GM19193 (cell line): ENCODE measurements around the gene DDR2.

Experiments used
- POLR2A ChIP-seq: IDR thresholded peaks from 4 replicates; pipeline ENCODE4 v1.6.1; 2011; ENCODE audit not compliant: insufficient read depth, insufficient read length; ENCODE audit errors: extremely low read depth

Gene DDR2

GRCh38 chr1:162632217-162632666 is at the start of gene DDR2:
Gene DDR2 (plus strand): TSS chr1:162632464. CDS start chr1:162719064, 86,600 bp downstream.
- no peak for TF ChIP-seq POLR2A

GRCh38 chr1:162587347-162587746 is 44.9 kb upstream of the DDR2 start:
- TF ChIP-seq POLR2A: no peak

- no peak for TF ChIP-seq POLR2A
Measured at GRCh38 chr1:162587761-162588260, 44.5 kb upstream of the DDR2 start.

- no peak for TF ChIP-seq POLR2A
Measured at GRCh38 chr1:162590101-162590500, 42.2 kb upstream of the DDR2 start.

GRCh38 chr1:162590686-162591085 is 41.6 kb upstream of the DDR2 start:
- TF ChIP-seq POLR2A: no peak

GRCh38 chr1:162596514-162597170 is 35.6 kb upstream of the DDR2 start:
- no peak for TF ChIP-seq POLR2A

GRCh38 chr1:162599451-162599850 is 32.8 kb upstream of the DDR2 start:
- TF ChIP-seq POLR2A: no peak

GRCh38 chr1:162605225-162605927 is 26.9 kb upstream of the DDR2 start:
- TF ChIP-seq POLR2A: no peak

GRCh38 chr1:162609306-162609705 is 23.0 kb upstream of the DDR2 start:
- TF ChIP-seq POLR2A: no peak

GRCh38 chr1:162612606-162613400 is 19.5 kb upstream of the DDR2 start:
- TF ChIP-seq POLR2A: no peak

- no peak for TF ChIP-seq POLR2A
Measured at GRCh38 chr1:162616848-162617247, 15.4 kb upstream of the DDR2 start.

GRCh38 chr1:162617513-162617912 is 14.8 kb upstream of the DDR2 start:
- TF ChIP-seq POLR2A: no peak

- no peak for TF ChIP-seq POLR2A
Measured at GRCh38 chr1:162619076-162619475, 13.2 kb upstream of the DDR2 start.

GRCh38 chr1:162621256-162621655 is 11.0 kb upstream of the DDR2 start:
- TF ChIP-seq POLR2A: no peak

GRCh38 chr1:162625679-162626078 is 6.6 kb upstream of the DDR2 start:
- no peak for TF ChIP-seq POLR2A
